HG02571 (cell line): ENCODE results near the gene ARMH1.

Experiments
- ATAC-seq: cut with Tn5 transposase; IDR thresholded peaks from one replicate; pipeline ENCODE4 v1.9.1; 2021; ENCODE audit warnings: mild to moderate bottlenecking, moderate library complexity; ENCODE audit not compliant: unreplicated experiment

The ARMH1 gene

DNA sequence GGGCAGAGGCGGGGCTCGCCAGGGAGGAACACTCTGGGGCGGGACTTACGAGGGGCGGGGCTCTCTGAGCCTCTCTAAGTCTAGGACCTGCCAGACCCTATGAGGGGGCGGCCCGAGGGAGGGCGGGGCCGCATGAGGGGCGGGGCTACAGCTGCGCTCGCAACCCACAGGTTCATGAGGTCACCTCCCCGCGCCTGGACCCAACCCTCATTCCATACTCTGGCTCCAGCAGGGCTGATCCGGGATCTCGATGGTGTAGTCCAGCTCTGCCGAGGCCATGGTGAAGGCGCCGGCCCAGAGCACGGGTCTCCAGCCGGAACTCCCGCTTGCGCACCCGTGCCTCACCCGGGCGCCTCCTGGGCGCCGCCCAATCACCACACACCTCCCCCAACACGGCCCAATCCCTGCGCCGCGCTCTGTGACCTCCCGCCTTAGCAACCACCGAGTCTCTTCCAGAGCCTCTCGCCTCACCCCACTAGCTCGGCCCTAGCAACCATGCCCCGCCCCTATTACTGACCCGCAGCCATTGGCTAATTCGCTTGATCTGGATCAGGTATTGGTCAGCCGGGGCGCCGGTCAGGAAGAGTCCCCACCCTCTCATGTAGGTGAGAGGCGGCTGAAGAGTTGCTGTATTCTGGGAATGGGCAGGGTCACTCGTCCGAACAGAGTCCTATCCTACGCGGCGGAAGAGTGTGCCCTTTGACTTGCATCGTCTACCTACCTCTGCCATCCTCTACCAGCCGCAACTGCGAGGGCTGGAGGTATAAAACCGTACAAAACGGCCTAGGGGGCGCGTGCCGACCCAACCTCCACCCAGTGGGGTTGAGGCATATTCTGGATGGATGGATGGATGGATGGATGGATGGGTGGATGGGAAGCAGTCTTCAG is at the start of gene ARMH1, which contains the start of gene TMEM53:
Gene ARMH1 (plus strand): TSS at position 602 of the 888 bp plus-strand sequence. CDS start 14,984 bp downstream, outside the sequence.
Gene TMEM53 (minus strand): TSS at position 369 of the 888 bp plus-strand sequence. CDS start 90 bp downstream, at position 279.
- peak; percentile 90 for ATAC-seq

DNA sequence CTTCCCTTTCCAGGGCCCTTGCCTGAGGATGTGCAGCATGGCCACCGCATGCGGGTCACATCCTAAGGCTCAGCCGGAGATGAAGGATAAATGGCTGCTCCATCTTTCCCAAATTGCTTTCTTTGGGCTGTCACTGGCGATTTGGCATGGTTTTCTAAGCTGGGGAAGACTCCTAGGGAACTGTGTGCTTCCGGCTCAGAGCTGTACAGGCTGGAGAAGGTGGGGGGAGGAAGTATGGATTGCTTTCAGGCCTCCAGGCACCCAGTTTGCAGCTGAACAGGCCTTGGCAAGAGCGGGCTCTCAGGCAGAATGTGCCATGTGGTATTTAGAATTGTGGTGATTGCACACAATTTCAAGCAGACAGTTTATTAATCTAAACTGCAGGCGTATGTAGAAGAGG is 49.2 kb upstream of the ARMH1 start:
- no peak for ATAC-seq

DNA sequence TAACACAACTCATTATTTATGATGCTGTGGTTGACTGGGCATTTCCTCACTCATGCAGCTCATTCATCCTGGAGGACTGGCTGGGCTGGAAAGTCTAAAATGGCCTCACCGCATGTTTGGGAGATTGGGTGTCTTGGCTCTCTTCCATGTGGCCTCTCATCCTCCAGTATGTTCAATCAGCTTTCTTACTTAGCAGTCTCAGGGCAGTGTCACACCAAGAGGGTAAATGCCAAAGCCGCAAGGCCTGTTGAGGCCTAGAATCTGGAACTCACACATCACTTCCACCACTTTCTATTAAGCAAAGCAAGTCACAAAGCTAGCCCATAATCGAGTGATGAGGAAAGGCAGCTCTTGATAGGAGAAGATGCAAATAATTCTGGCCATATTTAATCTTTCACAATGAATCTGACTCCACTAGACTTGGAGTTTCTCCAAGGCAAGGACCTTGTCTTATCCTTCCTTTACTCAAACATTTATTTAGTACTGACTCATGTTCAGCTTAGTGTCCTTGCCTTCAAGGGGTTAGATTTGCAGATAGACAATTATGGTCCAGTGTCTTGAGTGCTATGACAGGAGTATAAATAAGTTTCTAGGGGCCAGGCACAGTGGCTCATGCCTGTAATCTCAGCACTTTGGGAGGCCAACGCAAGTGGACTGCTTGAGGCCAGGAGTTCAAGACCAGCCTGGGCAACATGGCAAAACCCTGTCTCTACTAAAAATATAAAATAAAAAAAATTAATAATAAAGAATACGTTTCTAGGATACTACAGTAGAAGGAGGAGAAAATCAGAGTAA is 45.4 kb upstream of the ARMH1 start:
- ATAC-seq: no peak

GRCh38 chr1:44630116-44630515 is 44.4 kb upstream of the ARMH1 start:
- no peak for ATAC-seq

- ATAC-seq: peak; percentile 2
These were observed 43.2 kb upstream of the ARMH1 start for GRCh38 chr1:44631333-44631646.

DNA sequence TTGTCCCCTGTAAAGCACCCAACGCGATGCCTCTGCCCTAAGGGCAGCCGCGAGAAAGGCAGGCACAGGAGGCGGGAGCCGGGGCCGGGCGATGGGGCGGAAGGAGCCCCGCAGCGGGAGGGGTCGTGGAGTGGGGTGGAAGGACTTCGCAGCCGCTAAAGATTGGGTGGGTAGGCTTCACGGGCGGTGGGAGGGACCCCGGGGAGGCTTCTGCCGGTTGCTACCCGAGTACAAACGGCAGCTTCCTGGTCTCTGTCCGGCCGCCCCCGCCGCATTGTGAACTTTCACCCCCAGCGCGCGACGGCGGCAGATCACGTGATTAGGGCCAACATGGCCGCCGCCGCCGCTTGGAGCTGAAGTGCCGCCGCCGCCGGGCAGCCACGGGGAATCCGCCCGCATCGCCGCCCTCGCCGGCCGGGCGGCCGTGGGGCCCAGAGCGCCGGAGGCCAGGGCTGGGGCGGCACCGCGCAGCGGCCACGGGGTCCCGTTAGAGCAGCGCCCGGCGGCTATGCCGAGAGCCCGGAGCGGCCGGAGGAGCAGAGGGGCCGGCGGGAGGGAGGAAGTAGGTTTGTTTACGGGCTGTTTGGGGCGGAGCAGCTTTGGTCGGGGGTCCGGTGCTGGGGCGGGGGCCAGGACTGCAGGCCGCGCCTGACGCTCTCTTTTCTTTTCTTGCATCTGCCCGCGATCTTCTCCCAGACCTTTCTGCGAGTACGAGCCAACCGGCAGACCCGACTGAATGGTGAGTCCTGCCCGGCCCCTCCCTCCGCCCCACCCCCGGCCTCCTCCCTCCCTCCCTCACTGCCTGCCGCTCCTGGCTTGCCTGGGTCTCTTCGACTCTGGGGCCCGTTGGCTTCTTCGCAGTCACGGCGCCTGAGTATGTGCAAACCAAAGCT is 42.6 kb upstream of the ARMH1 start:
- ATAC-seq: peak; percentile 69

DNA sequence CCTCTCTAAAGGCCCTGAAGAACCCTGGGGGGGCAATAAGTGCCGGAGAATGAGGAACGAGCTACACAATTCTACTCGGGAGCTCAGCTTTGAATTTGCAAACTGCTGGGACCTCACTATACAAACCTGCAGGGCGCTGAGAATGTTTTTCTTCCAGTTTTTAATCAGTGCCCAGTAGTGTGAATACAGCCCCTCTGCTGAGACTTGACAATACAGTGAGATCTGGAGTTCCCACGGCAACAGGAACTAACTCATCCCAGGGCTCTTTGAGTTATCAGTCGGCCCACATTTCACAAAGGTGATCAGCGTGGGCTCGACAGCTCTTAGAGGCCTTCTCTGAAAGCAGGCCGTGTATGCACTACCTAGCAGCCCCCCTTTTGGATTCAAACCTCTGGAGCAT is 41.9 kb upstream of the ARMH1 start:
- no peak for ATAC-seq

DNA sequence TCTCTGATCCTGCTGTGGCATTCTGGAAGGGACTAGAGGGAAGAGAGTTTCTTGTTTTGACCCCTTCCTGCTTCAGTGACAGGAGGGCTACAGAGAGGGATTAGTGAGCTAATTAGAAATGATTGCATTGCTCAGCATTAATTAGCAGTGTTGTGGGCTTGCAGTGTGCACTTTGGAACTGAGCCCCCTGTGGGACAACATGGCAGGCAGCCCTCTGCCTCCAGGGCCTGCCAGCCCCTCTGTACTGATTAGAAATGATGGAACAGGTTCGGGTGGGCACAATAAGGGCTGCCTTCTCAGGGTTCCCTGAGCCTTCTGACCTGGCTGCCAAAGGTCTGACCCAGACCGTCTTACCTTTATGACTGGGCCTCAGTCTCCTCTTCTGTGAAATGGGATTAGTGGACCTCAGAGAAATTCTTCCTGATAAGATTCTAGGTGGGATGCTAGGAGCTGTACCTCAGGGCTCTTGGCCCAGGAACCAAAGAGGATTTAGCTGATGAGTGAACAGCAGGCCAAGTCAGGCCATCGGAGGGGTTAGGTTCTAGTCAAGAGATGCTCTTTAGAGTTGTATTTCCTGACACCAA is 39.8 kb upstream of the ARMH1 start:
- no peak for ATAC-seq

GRCh38 chr1:44635439-44635838 is 39.1 kb upstream of the ARMH1 start:
- ATAC-seq: no peak

DNA sequence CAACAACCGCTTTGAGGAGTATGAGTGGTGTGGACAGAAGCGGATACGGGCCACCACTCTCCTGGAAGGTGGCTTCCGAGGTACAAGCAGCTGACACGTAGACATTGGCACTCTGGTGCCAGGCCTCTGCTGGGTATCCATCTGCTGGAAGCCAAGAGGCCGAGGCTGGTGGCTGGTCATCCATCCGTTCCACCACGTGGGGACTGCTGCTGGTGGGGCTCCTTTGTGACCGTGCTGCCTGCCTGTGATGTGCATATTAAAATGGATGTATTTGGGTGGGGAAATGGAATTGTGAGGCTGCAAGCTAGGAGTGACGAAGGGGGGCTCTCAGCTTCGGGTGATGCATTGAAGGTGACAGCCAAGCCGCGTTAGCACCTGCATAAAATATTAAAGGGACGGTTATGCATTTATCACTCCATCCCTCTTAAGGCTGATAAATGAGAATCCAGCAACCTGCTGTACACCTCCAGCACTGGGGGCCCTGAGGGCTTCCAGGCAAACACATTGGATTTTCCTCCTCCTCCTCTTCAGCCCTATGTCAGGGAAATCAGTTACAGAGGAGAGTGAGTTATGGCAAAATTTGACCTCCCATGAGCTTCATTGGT is 38.3 kb upstream of the ARMH1 start:
- no peak for ATAC-seq

GRCh38 chr1:44636688-44637598 is 37.6 kb upstream of the ARMH1 start:
- ATAC-seq: no peak

- ATAC-seq: no peak
These were observed 36.7 kb upstream of the ARMH1 start for GRCh38 chr1:44637702-44638411.

DNA sequence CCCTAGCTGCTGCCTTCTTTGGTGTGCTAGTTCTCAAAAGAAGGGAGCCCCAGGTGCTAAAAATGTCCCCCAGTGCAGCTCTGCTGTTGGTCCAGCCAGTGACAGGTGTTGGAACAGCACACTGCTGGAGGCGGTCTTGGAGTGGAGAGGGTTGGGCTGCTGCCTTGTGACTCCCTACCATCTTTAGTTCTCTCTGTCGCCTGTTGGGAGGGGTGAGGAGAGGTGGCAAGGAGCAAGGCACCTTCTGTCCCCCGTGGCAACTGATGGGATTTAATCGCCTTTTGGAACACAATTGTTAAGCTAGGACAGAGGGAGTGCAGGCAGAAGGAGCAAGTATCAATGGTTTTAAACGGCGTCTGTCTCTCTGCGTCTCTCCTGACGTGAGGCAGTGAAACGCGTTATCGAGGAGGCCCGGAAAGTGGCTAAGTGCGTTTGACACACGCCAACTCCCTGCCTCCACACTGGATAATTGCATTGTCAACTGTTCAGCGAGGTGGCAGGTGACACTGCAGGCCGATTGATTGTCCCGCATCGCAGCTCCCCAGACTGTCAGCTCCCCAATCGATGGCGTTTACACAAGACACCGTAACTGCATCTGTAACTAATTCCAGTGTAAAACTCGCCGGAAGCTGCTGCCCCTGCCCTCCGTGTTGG is 34.2 kb upstream of the ARMH1 start:
- ATAC-seq: no peak

DNA sequence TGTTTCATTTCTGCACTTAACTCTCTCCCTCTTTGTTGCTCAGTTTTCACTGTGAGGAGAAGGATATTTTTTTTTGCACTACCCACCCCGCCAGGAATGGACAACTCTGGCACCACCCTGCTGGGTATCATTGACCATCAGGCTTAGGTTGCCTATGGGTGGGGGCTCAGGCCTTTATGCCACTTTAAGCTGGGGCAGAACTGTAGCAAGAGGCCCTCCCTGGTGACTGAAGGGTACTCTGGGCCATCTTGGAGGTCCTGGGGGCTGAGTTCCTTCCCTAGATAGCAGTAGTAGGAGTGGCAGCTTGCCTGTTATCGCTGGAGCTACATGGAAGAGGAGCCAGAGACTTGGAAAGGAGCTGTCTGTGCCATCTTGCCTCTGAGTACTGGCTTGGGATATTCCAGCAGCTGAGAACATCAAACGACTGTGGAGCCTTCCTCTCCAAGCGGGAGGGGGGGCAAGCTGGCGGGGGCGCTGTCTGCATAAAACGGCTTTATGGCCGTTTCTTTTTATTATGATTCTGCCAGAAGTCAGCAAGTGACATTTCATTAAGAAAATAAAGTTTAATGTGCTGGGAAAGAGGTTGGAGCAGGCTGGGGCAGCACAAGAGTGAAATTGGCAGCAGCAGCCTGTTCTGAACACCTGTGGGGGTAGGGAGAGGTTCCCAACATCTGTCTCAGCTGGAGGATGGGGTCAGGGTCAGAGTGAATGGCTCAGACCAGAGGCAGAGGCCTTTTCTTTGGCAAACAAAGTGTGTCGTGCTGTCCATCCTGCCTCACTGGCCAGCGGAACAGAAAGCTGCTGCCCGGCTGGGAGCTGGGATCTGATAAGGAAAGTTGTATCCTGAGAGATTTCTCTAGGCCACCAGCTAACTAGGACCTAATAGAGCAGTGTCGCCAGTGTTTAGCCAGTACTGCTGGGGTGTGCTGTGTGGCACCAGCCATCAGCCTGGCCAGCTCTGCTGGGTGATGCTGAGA is 33.1 kb upstream of the ARMH1 start:
- ATAC-seq: no peak

GRCh38 chr1:44642255-44642654 is 32.3 kb upstream of the ARMH1 start:
- no peak for ATAC-seq

GRCh38 chr1:44642925-44643324 is 31.6 kb upstream of the ARMH1 start:
- no peak for ATAC-seq
